ENCODE data around the gene ANKMY1. TPM values are rescaled to one million over a fixed set of nuclear protein-coding genes. Genes with fewer than 3 reads are reported as not detected.

Gene ANKMY1
- total RNA-seq, 1 experiment from 2014 or later: 28.3 TPM

DNA sequence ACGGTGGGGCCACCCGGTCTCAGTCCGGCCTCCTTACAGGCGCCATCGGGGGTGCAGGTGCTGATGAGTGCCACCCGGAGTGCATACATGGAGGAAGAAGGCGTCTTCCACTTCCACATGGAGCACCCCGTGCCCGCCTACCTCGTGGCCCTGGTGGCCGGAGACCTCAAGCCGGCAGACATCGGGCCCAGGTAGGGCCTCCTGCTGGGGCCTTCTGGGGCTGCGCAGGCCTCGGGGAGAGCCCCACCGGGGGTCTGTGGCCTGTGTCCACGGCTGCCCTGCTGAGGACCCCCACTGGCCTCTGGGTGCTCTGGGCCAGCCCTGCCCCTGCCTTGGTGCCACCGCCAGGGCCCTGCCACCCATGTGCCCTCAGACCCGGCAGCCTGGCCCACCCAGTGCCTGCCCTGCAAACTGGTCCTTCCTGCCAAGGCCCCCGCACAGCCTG, 15.3 kb upstream of the ANKMY1 start:
- Histone ChIP-seq H3K79me2 (ENCODE audit: insufficient read depth, low read length) (peaks cover 24% of the 10 kb centered on the region; the same call in 1 of the 2 replicates), H3K9me3 (ENCODE audit: control insufficient read depth in 1 of 2, insufficient read depth in 1 of 2, low read depth in 1 of 2, low read length in 2 of 2) (no peaks in the 10 kb centered on the region), H4K20me1 (ENCODE audit: insufficient read depth) (no peaks in the 10 kb centered on the region), H3K36me3 (ENCODE audit: control insufficient read depth in 1 of 2, insufficient read depth in 2 of 2, low read length in 2 of 2) (no peaks in the 10 kb centered on the region), H3K9ac (ENCODE audit: low read length) (no peak overlapping the region), H3K27ac (ENCODE audit: low read depth, low read length) (no peak overlapping the region), H3K9me2 (ENCODE audit: insufficient read depth) (no peaks in the 10 kb centered on the region), H3K4me3 (replicated peaks in 1 of 2; ENCODE audit: low read depth in 1 of 2, low read length in 2 of 2) (no peak overlapping the region), H3K27me3 (ENCODE audit: insufficient read depth, low read length) (no peaks in the 10 kb centered on the region), H3K4me2 (ENCODE audit: low read length) (no peak overlapping the region), H3K4me1 (ENCODE audit: control insufficient read depth in 1 of 2, insufficient read depth in 2 of 2, low read length in 2 of 2) (peaks cover 12 to 20% of the 10 kb centered on the region in 2 experiments), H2AFZ (ENCODE audit: low read depth, low read length, poor library complexity, severe bottlenecking) (no peak overlapping the region)
- ChIA-PET POLR2A (no interaction called here), RAD21 (ENCODE audit: low non-redundant PET in 1 of 2, low total read pairs in 2 of 2, uncharacterized antibody in 2 of 2, unreplicated experiment in 2 of 2) (no interaction called here), CTCF (no interaction called here)
- no peak for DNase-seq (ENCODE audit: low read depth, low spot score)
- TF ChIP-seq CEBPB (IDR thresholded peaks at IDR 0.05; ENCODE audit: low read depth) (no peak), POLR2AphosphoS5 (IDR thresholded peaks at IDR 0.05; ENCODE audit: low read depth, low read length) (no peak), JUND (IDR thresholded peaks at IDR 0.05) (no peak), ZNF274 (IDR thresholded peaks at IDR 0.05; ENCODE audit: low read depth, low read length) (no peak), FOSL1 (IDR thresholded peaks at IDR 0.05; ENCODE audit: low read depth) (no peak), SRF (IDR thresholded peaks at IDR 0.05; ENCODE audit: low read depth) (no peak), CTCF (IDR thresholded peaks at IDR 0.05 in 2 of 3, conservative IDR thresholded peaks at IDR 0.05 in 1 of 3; ENCODE audit: borderline replicate concordance in 1 of 3, insufficient read depth in 1 of 3, low read depth in 2 of 3, low read length in 2 of 3) (no peak), EZH2 (IDR thresholded peaks at IDR 0.05) (no peak), TCF7L2 (IDR thresholded peaks at IDR 0.05; ENCODE audit: borderline replicate concordance, extremely low read depth, insufficient read depth, insufficient read length) (no peak)
- TF ChIP-seq, protein P1, sequence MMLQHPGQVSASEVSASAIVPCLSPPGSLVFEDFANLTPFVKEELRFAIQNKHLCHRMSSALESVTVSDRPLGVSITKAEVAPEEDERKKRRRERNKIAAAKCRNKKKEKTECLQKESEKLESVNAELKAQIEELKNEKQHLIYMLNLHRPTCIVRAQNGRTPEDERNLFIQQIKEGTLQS (IDR thresholded peaks at IDR 0.05): no peak
- TF ChIP-seq, protein P2, sequence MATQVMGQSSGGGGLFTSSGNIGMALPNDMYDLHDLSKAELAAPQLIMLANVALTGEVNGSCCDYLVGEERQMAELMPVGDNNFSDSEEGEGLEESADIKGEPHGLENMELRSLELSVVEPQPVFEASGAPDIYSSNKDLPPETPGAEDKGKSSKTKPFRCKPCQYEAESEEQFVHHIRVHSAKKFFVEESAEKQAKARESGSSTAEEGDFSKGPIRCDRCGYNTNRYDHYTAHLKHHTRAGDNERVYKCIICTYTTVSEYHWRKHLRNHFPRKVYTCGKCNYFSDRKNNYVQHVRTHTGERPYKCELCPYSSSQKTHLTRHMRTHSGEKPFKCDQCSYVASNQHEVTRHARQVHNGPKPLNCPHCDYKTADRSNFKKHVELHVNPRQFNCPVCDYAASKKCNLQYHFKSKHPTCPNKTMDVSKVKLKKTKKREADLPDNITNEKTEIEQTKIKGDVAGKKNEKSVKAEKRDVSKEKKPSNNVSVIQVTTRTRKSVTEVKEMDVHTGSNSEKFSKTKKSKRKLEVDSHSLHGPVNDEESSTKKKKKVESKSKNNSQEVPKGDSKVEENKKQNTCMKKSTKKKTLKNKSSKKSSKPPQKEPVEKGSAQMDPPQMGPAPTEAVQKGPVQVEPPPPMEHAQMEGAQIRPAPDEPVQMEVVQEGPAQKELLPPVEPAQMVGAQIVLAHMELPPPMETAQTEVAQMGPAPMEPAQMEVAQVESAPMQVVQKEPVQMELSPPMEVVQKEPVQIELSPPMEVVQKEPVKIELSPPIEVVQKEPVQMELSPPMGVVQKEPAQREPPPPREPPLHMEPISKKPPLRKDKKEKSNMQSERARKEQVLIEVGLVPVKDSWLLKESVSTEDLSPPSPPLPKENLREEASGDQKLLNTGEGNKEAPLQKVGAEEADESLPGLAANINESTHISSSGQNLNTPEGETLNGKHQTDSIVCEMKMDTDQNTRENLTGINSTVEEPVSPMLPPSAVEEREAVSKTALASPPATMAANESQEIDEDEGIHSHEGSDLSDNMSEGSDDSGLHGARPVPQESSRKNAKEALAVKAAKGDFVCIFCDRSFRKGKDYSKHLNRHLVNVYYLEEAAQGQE (IDR thresholded peaks at IDR 0.05; ENCODE audit: low read depth): no peak
- TF ChIP-seq, protein P3, sequence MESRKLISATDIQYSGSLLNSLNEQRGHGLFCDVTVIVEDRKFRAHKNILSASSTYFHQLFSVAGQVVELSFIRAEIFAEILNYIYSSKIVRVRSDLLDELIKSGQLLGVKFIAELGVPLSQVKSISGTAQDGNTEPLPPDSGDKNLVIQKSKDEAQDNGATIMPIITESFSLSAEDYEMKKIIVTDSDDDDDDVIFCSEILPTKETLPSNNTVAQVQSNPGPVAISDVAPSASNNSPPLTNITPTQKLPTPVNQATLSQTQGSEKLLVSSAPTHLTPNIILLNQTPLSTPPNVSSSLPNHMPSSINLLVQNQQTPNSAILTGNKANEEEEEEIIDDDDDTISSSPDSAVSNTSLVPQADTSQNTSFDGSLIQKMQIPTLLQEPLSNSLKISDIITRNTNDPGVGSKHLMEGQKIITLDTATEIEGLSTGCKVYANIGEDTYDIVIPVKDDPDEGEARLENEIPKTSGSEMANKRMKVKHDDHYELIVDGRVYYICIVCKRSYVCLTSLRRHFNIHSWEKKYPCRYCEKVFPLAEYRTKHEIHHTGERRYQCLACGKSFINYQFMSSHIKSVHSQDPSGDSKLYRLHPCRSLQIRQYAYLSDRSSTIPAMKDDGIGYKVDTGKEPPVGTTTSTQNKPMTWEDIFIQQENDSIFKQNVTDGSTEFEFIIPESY (IDR thresholded peaks at IDR 0.05; ENCODE audit: extremely low read depth, insufficient replicate concordance, low read length): no peak
- intact Hi-C loops (cut with micrococcal nuclease): no loop called here
- ATAC-seq: no peak
- no TSS peak for BruUV-seq (replicated peaks)

Data from HCT116 (cell line).